ENCODE data around the gene MAMDC2.

The MAMDC2 gene

DNA sequence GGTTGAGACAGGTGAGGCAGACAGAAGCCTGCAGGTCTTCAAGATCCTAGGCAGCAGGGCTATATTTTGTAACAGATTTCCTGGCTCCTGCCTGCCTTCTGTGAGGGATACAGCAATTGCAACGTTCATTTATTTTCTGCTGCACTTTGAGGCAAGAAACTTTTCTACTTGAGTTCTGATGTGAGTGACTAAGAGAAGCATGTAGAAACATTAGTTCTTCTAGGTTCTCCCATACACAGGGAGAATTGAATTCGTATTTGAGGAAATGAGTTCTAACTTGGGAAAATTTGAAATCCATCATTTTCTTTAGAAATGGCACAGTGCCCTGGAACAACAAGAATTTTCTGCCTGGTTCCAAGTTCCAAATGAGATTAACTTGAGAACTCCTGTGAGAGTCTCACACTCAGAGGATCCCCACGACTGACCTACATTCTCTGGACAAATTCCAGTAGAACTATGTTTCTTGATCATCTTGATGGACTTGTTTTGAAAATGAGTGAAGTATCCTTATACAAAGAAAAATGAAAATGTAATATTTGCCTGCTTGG lies 15.0 kb downstream of the MAMDC2 start:
- H3K4me3 ChIP-seq (ENCODE audit: low read length), result no peak overlapping the region
- no peak for DNase-seq (ENCODE audit: low read depth, low spot score)

DNA sequence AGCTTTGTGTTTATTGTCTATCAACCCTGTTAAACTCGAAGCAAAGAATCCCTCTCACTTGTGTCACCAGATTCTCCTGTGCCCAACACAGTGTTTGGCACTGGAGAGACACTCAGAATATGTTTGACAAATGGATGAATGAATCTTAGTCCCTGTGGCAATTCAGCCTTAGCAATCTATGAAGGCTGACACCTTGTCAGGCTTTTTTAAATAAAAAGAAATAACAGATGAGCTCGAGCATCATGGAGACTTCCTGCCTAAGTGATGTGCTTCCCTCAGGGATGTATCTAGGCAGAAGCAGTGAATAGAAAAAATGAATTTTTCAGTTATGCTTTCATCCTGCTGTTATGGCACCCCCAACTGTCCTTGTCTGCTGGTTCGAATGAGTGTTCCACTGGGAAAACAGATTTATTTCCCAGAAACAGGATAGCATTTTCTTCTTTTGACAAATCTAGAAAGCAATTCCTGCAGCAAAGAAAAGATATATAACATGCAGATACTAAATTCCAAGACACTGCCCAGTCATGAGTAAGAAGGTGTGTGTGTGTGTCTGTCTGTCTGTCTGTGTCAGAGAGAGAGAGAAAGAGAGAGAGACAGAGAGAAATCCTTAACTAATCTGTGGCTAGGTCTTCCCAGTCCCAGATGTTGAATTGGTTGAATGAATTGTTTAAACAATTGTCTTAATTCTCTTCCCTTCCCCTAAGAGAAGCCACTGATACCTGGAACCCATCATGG lies 16.7 kb downstream of the MAMDC2 start:
- H3K4me3 ChIP-seq (ENCODE audit: low read length), result no peak overlapping the region

DNA sequence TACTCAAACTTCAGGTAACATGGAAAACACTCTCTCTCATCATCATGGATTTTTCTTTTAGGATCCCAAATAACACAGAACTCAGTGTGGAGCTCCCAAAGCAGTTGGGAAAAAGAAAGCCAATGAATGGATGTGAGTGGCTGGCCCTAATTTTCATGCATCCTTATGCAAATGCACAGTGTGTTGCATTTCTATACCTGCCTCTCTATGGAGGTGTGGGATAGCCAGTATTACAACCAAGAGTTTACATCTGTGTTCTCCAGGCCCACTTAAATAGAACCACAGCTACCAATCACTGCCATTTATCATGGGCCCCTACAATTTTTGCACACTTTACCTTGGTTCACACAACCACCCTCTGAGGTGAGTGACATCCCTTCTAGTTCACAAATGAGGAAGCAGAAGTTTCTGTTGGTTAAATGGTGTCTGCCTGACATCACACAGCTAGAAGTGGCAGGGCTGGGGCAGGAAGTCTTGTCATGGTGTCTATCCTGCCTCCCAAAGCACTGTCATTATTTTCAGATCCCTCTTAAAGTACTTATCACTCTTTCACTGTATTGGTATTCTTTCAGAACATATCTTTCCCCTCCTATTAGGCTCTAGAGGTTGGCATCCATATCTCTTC lies 17.3 kb downstream of the MAMDC2 start:
- H3K4me3 ChIP-seq (ENCODE audit: low read length), result no peak overlapping the region

More for the DNA sequence above, 16.7 kb downstream of the MAMDC2 start:
- DNase-seq (ENCODE audit: low read depth, low spot score), result no peak

DNA sequence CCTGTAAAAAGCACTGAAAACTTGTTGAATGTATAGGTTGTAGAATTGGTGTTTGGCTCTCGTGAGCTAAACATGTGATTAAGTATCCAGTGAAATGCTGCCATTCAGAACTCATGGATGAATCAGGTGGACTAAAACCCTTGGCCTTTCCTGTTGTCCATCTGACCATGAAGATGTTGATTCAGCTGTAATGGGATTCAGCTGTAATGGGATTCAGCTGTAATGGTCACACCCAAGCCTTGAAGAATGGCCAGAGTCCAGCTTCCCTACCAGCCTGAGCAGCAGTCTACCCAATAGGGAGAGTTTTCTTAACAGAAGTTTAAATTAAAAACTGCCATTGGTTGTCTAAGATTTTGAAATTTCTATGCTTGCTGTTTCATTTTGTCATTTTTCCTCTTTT lies 18.1 kb downstream of the MAMDC2 start:
- DNase-seq (ENCODE audit: low read depth, low spot score), result no peak
- H3K4me3 ChIP-seq (ENCODE audit: low read length), result no peak overlapping the region

More for the DNA sequence above, 17.3 kb downstream of the MAMDC2 start:
- DNase-seq (ENCODE audit: low read depth, low spot score), result no peak

DNA sequence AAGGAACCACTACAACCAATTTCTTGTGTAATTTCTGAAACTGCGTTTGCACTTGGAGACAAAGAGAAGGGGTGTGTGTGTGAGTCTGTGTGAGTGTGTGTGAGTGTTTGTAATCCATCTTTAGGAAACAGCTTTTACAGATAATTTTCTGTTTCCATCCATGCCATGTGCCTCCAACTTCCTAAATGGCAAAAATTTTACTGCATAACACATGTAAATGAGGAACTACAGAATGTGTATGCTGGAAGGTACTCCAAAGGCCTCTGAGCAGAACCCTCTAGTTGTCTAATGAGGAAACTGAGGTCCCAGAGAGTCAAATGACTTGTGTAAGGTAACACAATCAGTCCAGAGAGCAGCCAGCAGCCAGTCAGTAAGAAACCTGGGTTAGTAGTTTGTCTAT lies 20.8 kb downstream of the MAMDC2 start:
- H3K4me3 ChIP-seq (ENCODE audit: low read length), result no peak overlapping the region
- no peak for DNase-seq (ENCODE audit: low read depth, low spot score)

DNA sequence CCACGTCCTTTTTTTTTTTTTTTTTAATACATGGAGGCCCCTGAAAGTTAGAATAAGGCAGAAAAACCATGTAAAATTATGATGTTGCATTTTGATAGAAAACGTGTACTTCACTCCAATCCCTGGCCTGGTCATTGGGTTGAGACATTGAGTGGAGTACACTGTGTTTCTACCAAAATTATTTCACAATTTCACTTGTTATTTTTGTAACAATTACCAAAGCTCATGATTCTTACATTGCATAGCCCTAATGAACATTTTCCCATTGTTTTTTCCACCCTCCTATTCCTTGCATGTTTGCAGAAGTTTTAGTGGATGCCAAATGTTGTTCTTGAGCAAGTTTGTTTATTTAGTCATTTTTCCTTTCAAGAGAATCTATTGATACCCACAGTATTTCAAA lies 21.9 kb downstream of the MAMDC2 start:
- no peak for DNase-seq (ENCODE audit: low read depth, low spot score)
- H3K4me3 ChIP-seq (ENCODE audit: low read length), result no peak overlapping the region

DNA sequence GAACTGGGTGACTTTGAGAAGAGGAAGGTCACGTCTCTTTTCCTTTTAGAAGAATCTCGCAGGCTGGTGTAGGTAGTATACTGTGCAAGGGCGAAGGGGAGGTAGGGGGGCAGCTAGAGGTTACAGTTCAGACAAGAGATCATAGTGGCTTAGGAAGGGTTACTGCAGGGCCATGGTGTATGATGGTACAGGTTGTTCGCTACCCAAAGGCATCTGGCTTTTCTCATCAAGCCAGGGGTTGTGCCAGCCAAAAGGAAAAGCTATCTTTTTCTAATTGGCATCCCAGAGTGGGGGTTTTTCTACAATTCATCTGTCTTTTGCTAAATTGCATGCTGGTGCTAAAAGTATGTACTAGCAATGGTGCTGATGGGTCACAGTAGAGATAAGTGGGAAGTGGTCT lies 22.8 kb downstream of the MAMDC2 start:
- no peak overlapping the region for H3K4me3 ChIP-seq (ENCODE audit: low read length)
- no peak for DNase-seq (ENCODE audit: low read depth, low spot score)

DNA sequence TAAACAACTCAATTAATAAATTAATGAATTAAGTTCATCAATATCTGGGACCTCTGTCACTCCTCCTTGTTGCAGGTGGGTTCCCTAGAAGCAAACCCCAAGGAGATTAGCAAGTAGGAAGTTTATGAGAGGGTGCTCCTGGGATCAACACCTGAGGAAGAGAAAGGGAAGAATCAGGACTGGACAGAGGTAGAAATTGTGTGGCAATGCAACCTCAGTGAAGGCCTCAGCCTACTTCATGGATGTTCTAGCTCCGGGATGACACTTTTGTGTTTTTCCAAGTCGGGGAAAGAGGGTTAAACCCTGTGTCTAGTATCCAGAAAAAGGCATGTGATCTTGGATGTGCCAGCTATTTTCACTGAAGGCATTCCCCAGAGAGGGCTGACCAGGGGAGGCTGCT lies 23.2 kb downstream of the MAMDC2 start:
- no peak for DNase-seq (ENCODE audit: low read depth, low spot score)
- H3K4me3 ChIP-seq (ENCODE audit: low read length), result no peak overlapping the region

DNA sequence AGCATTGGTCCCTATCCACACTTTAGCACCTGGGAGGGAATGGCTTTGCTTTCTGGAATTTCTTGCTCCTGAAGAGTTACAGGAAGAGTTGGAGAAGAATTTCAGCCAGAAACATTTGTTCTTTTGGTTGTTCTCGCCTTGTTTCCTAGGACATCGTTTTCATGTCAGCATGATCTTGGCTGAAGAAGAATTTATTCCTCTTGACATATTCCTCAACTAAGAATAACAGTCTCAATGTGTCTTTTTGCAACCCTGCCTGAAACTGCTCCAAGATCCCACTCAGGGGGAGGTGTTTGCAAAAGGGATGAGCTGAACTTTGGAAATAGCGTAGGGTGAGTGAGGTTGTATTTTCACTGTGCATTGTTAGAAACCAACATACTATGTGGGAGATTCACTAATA lies 26.1 kb downstream of the MAMDC2 start:
- no peak overlapping the region for H3K4me3 ChIP-seq (ENCODE audit: low read length)

DNA sequence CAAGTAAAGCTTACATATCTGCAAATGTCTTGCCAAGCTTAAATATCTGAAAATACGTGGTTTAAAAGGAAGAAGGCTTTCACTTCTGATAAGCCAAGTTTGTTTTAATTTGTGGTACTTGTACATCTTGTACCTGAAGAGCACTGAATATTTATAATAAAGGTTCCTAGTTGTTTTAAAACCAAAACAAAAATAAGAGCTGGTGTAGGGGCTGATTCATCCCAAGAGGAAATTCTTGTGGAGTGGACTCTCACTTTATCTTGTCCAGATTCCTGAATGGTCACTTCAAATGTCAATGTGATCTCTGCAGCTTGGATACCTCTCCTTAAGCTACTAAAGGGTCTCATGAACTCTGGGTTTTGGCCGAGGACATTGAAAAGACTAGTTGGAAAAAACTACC lies 29.5 kb downstream of the MAMDC2 start:
- no peak overlapping the region for H3K4me3 ChIP-seq (ENCODE audit: low read length)
- no peak for DNase-seq (ENCODE audit: low read depth, low spot score)

More for the DNA sequence above, 26.1 kb downstream of the MAMDC2 start:
- no peak for DNase-seq (ENCODE audit: low read depth, low spot score)

DNA sequence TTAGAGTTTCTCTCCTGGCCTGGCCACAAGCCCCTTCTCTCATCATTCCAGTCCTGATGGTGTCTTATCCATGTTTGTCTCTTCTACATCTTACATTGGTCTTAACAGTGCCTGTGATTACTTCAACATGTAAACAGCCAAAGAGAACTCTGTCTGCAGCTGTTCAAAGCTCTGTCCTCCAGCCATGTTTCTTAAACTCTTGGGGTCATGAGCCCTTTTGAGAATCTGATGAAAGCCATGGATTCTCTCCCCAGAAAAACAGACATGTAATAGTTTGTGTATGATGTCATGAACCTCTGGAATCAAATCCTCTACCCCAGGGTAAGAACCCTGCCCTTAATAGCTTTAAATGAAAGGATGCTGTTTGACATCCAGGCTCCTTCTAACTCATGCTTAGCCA lies 30.1 kb downstream of the MAMDC2 start:
- no peak for DNase-seq (ENCODE audit: low read depth, low spot score)
- no peak overlapping the region for H3K4me3 ChIP-seq (ENCODE audit: low read length)

DNA sequence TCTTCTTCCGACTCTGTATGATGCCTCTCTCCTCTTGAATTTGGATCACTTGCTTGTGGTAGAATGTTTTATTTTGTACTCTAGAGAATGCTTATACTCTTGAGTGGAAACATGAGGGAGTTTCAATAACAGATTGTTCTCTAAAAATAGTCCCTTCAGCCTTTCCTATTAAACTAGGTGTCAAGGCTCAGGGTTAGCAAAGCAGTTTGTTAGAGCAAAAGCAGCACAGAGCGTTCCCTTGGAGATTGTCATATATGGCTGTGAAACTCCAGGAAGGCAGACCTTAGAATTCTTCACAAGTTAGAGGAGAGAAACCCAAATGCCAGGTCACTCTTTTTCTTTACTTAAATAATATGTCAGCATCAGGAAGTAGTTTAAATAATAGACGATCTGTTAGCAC lies 33.0 kb downstream of the MAMDC2 start:
- DNase-seq (ENCODE audit: low read depth, low spot score), result no peak
- no peak overlapping the region for H3K4me3 ChIP-seq (ENCODE audit: low read length)

DNA sequence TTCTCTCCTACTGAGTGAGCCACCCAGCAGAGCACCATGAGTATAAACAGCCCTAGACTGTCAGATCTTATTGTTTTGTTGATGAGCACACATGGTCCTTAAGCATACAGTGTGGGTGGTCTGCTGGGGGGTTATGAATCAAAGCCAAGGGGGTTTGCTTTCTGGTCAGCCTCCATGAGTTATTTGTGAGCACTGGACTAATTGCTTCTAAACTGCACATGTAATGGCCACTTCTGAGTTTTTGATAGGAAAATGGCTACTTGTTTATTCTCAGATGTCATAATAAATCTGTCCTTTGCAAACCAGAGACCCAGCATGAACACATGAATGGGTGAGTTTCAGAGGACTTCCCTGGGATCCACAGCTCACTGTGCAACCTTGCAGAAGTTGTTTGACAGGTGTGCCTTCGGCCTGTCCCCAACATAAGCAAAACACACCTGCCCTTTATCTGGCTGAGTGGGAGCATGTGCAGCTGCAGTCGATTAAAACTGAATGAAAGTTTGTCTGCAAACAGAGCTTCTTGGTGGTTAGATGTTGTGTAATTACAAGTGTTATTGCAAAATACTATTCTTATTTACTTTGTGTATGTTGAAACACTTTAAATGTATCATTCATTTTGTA lies 35.9 kb downstream of the MAMDC2 start:
- H3K4me3 ChIP-seq (ENCODE audit: low read length), result no peak overlapping the region
- no peak for DNase-seq (ENCODE audit: low read depth, low spot score)

DNA sequence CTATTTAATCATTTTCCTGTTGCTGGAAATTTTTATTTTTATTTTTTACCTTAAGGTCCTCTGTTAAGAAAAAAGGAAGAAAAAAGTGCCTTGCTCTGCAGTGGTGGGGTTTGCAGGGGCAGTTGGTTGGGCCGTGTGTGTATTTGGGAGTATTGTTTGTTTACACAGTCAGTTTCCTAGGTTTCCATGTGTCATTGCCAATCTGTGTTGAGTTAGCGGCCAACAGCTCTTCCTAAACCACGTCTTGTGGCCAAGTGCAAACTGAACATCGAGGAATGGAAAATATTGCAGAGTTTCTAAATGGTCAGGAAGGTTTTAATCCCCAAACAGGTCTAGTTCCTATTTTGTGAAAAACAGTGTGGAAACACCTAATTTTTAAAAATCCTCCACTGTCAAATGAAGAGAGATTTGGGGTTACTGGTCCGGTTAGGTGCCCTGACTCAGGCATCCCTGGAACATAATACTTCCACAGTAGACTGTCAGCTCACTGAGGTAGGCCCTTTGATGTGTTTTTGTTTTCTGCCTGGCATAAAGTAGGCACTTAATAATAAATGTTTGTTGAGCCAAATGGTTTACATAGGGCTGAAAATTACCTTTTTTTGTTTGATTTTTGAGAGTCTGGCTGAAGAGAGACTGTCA lies 37.0 kb downstream of the MAMDC2 start:
- DNase-seq (ENCODE audit: low read depth, low spot score), result no peak
- no peak overlapping the region for H3K4me3 ChIP-seq (ENCODE audit: low read length)

DNA sequence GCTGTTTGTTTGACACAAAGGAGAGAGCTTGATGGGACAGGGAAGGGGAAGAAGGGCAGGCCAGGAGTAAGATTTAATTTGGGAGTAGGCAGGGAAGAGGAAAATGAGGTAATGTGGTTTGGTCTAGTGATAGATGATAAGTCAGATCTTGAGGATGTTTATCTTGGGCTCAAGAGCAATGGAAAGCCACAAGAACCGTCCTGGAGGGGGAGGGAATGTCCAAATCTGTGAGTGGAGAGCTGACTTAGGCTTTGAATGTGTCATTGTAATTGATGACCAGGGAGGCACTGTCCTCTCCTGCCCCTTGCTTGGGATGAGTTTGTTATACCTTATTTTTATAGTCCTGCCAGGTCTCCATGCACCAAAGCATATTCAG lies 37.5 kb downstream of the MAMDC2 start:
- H3K4me3 ChIP-seq (ENCODE audit: low read length), result no peak overlapping the region
- DNase-seq (ENCODE audit: low read depth, low spot score), result no peak

DNA sequence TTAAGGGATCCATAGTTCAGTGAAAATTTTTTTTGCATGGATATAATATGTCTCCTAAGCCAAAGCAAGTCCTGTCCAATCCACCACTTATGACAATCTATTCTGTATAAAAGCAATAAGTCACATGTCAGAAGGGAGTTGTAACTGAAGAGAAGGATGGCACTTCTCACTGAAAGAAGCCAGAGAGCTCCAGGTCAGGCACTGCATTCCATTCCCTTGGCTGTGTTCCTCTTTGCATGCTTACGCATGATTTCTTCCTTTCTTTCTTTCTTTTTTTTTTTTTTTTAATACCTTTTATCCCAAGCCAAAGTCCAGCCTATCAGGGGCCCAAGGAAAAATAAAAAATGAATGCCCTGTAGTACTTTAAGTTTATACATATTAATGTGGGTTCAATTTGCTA lies 39.8 kb downstream of the MAMDC2 start:
- no peak overlapping the region for H3K4me3 ChIP-seq (ENCODE audit: low read length)

DNA sequence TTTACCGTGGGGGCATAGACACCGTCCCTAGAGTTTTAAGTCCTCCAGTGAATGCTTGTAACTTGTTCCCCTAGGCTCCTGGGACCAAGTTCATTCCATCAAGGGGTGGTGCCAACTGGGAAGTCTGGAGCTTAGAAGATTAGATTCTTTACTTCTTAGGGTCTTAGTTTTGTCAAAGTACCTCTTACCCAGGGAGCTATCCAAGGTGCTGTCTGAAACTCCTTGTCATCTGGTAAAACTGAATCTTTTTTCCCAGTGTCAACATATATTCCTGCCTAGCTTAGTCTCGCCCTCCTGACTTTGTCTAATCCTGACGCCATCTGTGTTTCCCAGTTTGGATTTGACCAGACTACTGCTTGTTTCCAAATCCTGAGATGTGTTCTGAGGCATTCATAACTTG lies 41.6 kb downstream of the MAMDC2 start:
- no peak for DNase-seq (ENCODE audit: low read depth, low spot score)
- no peak overlapping the region for H3K4me3 ChIP-seq (ENCODE audit: low read length)

More for the DNA sequence above, 39.8 kb downstream of the MAMDC2 start:
- no peak for DNase-seq (ENCODE audit: low read depth, low spot score)

DNA sequence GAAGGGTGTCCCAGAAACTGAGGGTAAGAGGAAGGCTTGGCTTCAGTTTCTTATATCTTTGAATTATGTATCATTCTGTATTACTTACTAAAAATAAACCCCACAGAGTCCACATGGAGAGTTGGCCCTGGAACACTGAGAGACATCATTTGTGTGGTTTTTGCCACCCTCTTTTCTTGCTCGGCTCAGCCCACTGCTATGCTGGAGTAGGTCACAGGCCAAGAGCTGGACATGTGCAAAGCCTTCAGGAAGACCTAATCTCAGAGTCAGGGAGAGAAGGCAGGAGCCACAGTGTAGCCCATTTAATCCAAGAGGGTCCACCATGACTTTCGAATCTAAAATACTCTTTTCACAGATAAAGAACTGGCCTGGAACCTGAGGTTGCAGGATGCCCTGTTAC lies 47.5 kb downstream of the MAMDC2 start:
- no peak overlapping the region for H3K4me3 ChIP-seq (ENCODE audit: low read length)
- no peak for DNase-seq (ENCODE audit: low read depth, low spot score)

DNA sequence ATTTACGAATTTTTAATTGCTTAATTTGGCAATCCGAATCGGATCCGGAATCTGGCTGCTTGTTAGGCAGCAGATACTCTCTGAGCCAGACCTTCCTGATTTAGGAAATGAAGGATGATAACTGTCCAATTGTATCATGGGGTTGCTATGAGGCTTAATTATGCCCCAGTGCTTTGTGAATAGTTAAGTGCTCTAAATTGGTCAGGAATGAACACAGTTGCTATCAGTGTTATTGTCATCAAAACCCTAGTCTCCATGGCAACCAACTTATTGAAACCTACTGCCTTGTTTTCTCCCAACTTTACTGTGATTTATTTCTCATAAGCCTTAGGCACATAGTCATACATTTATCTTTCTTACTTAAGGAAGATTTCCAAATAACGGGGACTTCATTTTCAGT lies 47.9 kb downstream of the MAMDC2 start:
- H3K4me3 ChIP-seq (ENCODE audit: low read length), result no peak overlapping the region
- DNase-seq (ENCODE audit: low read depth, low spot score), result no peak

DNA sequence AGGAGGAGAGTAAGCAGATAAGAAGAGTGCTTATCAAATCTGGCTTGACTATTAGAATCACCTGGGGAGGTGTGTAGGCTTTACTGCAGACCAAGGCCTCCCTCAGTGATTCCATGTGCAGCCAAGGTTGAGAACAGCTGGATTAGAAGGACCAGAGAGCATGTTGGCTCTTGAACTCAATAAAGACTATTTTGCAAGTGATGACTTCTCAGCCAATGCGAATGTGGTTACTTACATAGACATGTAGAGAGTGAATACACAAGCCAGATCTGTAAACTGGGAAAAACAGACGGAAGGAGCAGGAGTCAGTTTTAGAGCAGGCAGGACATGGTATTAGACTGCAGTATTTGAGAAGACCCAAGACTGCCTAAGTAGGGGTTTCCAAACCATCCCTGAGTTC lies 48.5 kb downstream of the MAMDC2 start:
- H3K4me3 ChIP-seq (ENCODE audit: low read length), result no peak overlapping the region
- no peak for DNase-seq (ENCODE audit: low read depth, low spot score)
